ENCODE measurements around the gene NOL12.
"Not testable (repeated sequence)": the region's sequence is repeated elsewhere in the genome, so short reads cannot be mapped to it uniquely, and the experiment has no call there.

DNA sequence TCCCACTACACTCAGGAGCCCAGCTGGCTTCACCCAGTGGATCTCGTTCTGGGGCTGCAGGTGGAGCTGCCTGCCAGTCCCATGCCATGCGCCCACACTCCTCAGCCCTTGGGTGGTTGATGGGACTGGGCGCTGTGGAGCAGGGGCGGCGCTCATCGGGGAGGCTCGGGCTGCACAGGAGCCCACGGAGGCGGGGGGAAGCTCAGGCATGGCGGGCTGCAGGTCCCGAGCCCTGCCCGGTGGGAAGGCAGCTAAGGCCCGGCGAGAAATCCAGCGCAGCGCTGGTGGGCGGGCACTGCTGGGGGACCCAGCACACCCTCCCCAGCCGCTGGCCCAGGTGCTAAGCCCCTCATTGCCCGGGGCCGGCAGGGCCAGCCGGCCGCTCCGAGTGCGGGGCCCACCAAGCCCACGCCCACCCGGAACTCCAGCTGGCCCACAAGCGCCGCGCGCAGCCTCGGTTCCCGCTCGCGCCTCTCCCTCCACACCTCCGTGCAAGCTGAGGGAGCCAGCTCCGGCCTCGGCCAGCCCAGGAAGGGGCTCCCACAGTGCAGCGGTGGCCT, 31.7 kb downstream of the NOL12 start:
- TF ChIP-seq, protein P1, sequence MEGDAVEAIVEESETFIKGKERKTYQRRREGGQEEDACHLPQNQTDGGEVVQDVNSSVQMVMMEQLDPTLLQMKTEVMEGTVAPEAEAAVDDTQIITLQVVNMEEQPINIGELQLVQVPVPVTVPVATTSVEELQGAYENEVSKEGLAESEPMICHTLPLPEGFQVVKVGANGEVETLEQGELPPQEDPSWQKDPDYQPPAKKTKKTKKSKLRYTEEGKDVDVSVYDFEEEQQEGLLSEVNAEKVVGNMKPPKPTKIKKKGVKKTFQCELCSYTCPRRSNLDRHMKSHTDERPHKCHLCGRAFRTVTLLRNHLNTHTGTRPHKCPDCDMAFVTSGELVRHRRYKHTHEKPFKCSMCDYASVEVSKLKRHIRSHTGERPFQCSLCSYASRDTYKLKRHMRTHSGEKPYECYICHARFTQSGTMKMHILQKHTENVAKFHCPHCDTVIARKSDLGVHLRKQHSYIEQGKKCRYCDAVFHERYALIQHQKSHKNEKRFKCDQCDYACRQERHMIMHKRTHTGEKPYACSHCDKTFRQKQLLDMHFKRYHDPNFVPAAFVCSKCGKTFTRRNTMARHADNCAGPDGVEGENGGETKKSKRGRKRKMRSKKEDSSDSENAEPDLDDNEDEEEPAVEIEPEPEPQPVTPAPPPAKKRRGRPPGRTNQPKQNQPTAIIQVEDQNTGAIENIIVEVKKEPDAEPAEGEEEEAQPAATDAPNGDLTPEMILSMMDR (IDR thresholded peaks at IDR 0.05; ENCODE audit: low read length): not testable (repeated sequence)
- not testable (repeated sequence) for TF ChIP-seq EZH2 (IDR thresholded peaks at IDR 0.05; ENCODE audit: borderline replicate concordance, low read length)
